Spleen (tissue), 11 donors: ENCODE results near the gene CACNA1C. TPM values are rescaled to one million over a fixed set of nuclear protein-coding genes. Genes with fewer than 3 reads are reported as not detected.

Source experiments
- DNase-seq: peaks from one replicate; pipeline ENCODE4 v3.0.0-alpha.2; 2020
- H3K27ac ChIP-seq, 8 donors: fragments of 200-600 bp; sonication (generic) in 7 of 8; 1 replicate in 4 of 8; 2 replicates in 4 of 8; pipeline versions ENCODE4 v1.5.0 to v1.8.0; 2016 to 2021; ENCODE audit warnings: inconsistent platforms in 4 of 8, mild to moderate bottlenecking in 4 of 8, moderate library complexity in 1 of 8
- H3K27me3 ChIP-seq, 7 donors: fragments of 200-600 bp; sonication (generic) in 6 of 7; replicated peaks in 1 of 7; 1 replicate in 4 of 7; 2 replicates in 3 of 7; pipeline versions ENCODE4 v1.5.0 to v1.8.0; 2016 to 2021; ENCODE audit warnings: inconsistent platforms in 3 of 7, mild to moderate bottlenecking in 1 of 7
- H3K36me3 ChIP-seq, 6 donors: fragments of 200-600 bp; sonication (generic) in 5 of 6; 1 replicate in 4 of 6; 2 replicates in 2 of 6; pipeline versions ENCODE4 v1.5.0 to v1.8.0; 2016 to 2021; ENCODE audit warnings: inconsistent platforms in 2 of 6
- H3K4me1 ChIP-seq, 6 donors: fragments of 200-600 bp; sonication (generic) in 5 of 6; 1 replicate in 3 of 6; 2 replicates in 3 of 6; pipeline versions ENCODE4 v1.5.0 to v1.8.0; 2016 to 2021; ENCODE audit warnings: inconsistent platforms in 3 of 6
- H3K4me3 ChIP-seq, 8 donors: fragments of 200-600 bp; sonication (generic) in 7 of 8; 1 replicate in 4 of 8; 2 replicates in 4 of 8; pipeline versions ENCODE4 v1.5.0 to v1.8.0; 2016 to 2021; ENCODE audit warnings: inconsistent platforms in 4 of 8, mild to moderate bottlenecking in 4 of 8, moderate library complexity in 2 of 8
- H3K9me3 ChIP-seq, 8 donors: fragments of 200-600 bp; sonication (generic) in 7 of 8; 1 replicate in 4 of 8; 2 replicates in 4 of 8; pipeline versions ENCODE4 v1.5.0 to v1.8.0; 2016 to 2021; ENCODE audit warnings: inconsistent platforms in 4 of 8
- CTCF ChIP-seq, 11 experiments: fragments of 200-600 bp in 7 of 11; fragments of 450-650 bp in 4 of 11; sonication (generic) in 4 of 11; IDR thresholded peaks in 8 of 11; conservative IDR thresholded peaks in 3 of 11; 1 replicate in 7 of 11; 2 replicates in 4 of 11; pipeline versions ENCODE4 v1.4.0 to v1.8.0; 2016 to 2021; ENCODE audit warnings: antibody characterized with exemption in 11 of 11, inconsistent platforms in 4 of 11, mild to moderate bottlenecking in 1 of 11
- POLR2A ChIP-seq, 3 donors: fragments of 450-650 bp; IDR thresholded peaks; one replicate each; pipeline ENCODE4 v1.5.1; 2017; ENCODE audit warnings: antibody characterized with exemption in 3 of 3, mild to moderate bottlenecking in 1 of 3
- POLR2AphosphoS5 ChIP-seq, 3 donors: sonication (generic); formaldehyde crosslinking; IDR thresholded peaks; one replicate each; pipeline ENCODE4 v1.5.1; 2017; ENCODE audit warnings: antibody characterized with exemption in 3 of 3
- WGBS, 5 donors: extraction: QIAGEN DNeasy Blood & Tissue Kit in 3 of 5; methylation state at CpG; one replicate each; pipeline versions ENCODE4 v1.1.5 to v1.1.7; 2013 to 2018; 5-methylcytosine and 5-hydroxymethylcytosine counted together
- intact Hi-C: fragments of 100-400 bp; cut with DNase I; formaldehyde crosslinking; loops from one replicate; pipeline ENCODE4 v1.15.0; 2023; ENCODE audit warnings: low total_unique reads
- polyA plus RNA-seq, 3 donors: library from polyadenylated mRNA; stranded (reverse); fragments of 200-250 nt; gene quantifications; one replicate each; pipeline ENCODE4 v1.2.1, GENCODE V29; 2013
- total RNA-seq, 7 donors: library from RNA; depleted of rRNA in 3 of 7; stranded (reverse); fragments of >200 nt in 3 of 7; fragmentation: NEBNext Ultra II Directional in 4 of 7; extraction: Animal tissue kit (Norgen Biotek cat#: 25700) in 4 of 7; gene quantifications; one replicate each; pipeline versions ENCODE4 v1.1.0 to v1.2.1, GENCODE V29; 2016 to 2021
- donor health status: healthy with polysubstance abuse.
- donor health status: DM: no; HTN: no; CAD: no; lungs with moderate emphysema.
- donor health status: DM: no; HTN: no; CAD: no.
- donor health status: Bipolar disorder and iron deficiency.
- donor health status: healthy.
- donor health status: DM: no; HTN: no; CAD: no.
- donor health status: DM: yes; HTN: yes; CAD: no.

The CACNA1C gene
- total and polyA plus RNA-seq, 10 donors = 0.67 to 27.6 (median 18.4) TPM

GRCh38 chr12:2057041-2057794 is 4.4 kb downstream of the CACNA1C start:
- Histone ChIP-seq H3K4me1 (peaks cover 2 to 40% (median 10%) of the 10 kb centered on the region in 6 donors), H3K4me3 (no peak overlapping the region), H3K36me3 (no peaks in the 10 kb centered on the region), H3K27ac (no peak overlapping the region), H3K27me3 (peaks cover 4 to 51% (median 19%) of the 10 kb centered on the region in 7 donors), H3K9me3 (no peaks in the 10 kb centered on the region)
- TF ChIP-seq CTCF (IDR thresholded peaks at IDR 0.05 in 8 of 11, conservative IDR thresholded peaks at IDR 0.05 in 3 of 11) (peak; percentile 37 to 76 (median 61)), POLR2A (IDR thresholded peaks at IDR 0.05) (no peak), POLR2AphosphoS5 (IDR thresholded peaks at IDR 0.05) (no peak)
- WGBS, 5 donors = 60 to 66% (median 63%) methylated on average over 21 of the region's 21 CpGs
- no peak for DNase-seq
- intact Hi-C loops = loop anchor here (10.0 kb wide), 2 partner anchors 228 to 528 kb away; no protein-coding TSS in a partner anchor

GRCh38 chr12:2057795-2058408 is 5.1 kb downstream of the CACNA1C start:
- no peak for DNase-seq
- no peak overlapping the region for H3K4me3 ChIP-seq
- peaks cover 4 to 47% (median 17%) of the 10 kb centered on the region in 7 donors for H3K27me3 ChIP-seq
- no peaks in the 10 kb centered on the region for H3K36me3 ChIP-seq
- peaks cover 2 to 38% (median 9%) of the 10 kb centered on the region in 6 donors for H3K4me1 ChIP-seq
- intact Hi-C loops = loop anchor here (10.0 kb wide), 2 partner anchors 227 to 527 kb away; no protein-coding TSS in a partner anchor
- TF ChIP-seq POLR2A (IDR thresholded peaks at IDR 0.05) = no peak
- no peak for TF ChIP-seq POLR2AphosphoS5 (IDR thresholded peaks at IDR 0.05)
- TF ChIP-seq CTCF (IDR thresholded peaks at IDR 0.05 in 8 of 11, conservative IDR thresholded peaks at IDR 0.05 in 3 of 11) = no peak
- H3K9me3 ChIP-seq = no peaks in the 10 kb centered on the region
- no peak overlapping the region for H3K27ac ChIP-seq
- 67 to 85% (median 79%) methylated on average over 8 of the region's 8 CpGs for WGBS, 5 donors

- Histone ChIP-seq H3K27me3 (peaks cover 0 to 38% (median 14%) of the 10 kb centered on the region in 7 donors), H3K4me1 (peaks cover 0 to 33% (median 3%) of the 10 kb centered on the region in 6 donors), H3K4me3 (no peak overlapping the region), H3K27ac (no peak overlapping the region), H3K9me3 (no peaks in the 10 kb centered on the region), H3K36me3 (no peaks in the 10 kb centered on the region)
- intact Hi-C loops = loop anchor here (10.0 kb wide), 2 partner anchors 226 to 526 kb away; no protein-coding TSS in a partner anchor
- DNase-seq = no peak
- 81 to 85% (median 84%) methylated on average over 6 of the region's 6 CpGs for WGBS, 5 donors
- TF ChIP-seq CTCF (IDR thresholded peaks at IDR 0.05 in 8 of 11, conservative IDR thresholded peaks at IDR 0.05 in 3 of 11) = no peak
- no peak for TF ChIP-seq POLR2A (IDR thresholded peaks at IDR 0.05)
These were observed 6.0 kb downstream of the CACNA1C start for GRCh38 chr12:2058837-2059236.

GRCh38 chr12:2061402-2061801 is 8.6 kb downstream of the CACNA1C start:
- Histone ChIP-seq H3K36me3 (no peaks in the 10 kb centered on the region), H3K4me1 (peaks cover 0 to 31% (median 12%) of the 10 kb centered on the region in 6 donors), H3K27me3 (peaks cover 0 to 14% (median 4%) of the 10 kb centered on the region in 7 donors), H3K4me3 (no peak overlapping the region), H3K9me3 (no peaks in the 10 kb centered on the region), H3K27ac (no peak overlapping the region)
- 86 to 96% (median 94%) methylated on average over 6 of the region's 6 CpGs for WGBS, 5 donors
- intact Hi-C loops = no loop called here
- TF ChIP-seq POLR2A (IDR thresholded peaks at IDR 0.05) (no peak), CTCF (IDR thresholded peaks at IDR 0.05 in 8 of 11, conservative IDR thresholded peaks at IDR 0.05 in 3 of 11) (no peak), POLR2AphosphoS5 (IDR thresholded peaks at IDR 0.05) (no peak)
- no peak for DNase-seq
